COLO668 (cell line): ENCODE data around the gene EPHB1.

ENCODE experiments used
- DNase-seq: peaks from one replicate; lab custom pipeline; 2025; ENCODE audit not compliant: unreplicated experiment; lab: John Stamatoyannopoulos, UW

The EPHB1 gene

GRCh38 chr3:134807189-134807588 is 12.1 kb downstream of the EPHB1 start:
- DNase-seq, result no peak

GRCh38 chr3:134808835-134809234 is 13.8 kb downstream of the EPHB1 start:
- DNase-seq, result no peak

DNA sequence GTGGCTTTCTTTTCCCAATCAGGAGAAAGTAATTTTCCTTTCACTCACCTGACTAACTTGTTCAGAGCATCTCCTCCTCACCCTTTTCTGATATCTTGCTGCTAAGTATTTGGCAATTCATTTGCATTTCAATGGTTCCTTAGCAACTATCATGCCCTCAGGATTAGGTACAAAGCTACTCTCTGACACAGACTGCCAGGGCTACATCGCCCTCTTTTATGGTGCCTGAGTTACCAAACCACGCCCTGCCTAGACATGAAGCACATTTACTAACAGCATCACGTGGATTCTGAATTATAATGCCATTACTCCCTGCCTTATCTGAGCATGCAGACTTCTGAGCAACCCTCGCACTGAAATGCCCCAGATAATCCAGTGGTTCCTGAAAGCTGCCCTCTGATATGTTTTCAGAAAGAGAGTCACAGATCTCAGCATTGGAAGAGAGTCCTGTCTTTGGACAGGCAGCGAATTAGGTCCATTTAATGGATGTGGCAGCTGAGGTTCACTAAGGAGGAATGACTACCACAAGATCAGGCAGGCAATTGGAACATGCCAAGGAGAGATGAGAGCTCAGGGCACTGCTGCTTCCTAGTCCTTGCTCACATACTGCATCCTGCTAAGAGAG is 14.5 kb downstream of the EPHB1 start:
- DNase-seq, result peak; percentile 9

DNA sequence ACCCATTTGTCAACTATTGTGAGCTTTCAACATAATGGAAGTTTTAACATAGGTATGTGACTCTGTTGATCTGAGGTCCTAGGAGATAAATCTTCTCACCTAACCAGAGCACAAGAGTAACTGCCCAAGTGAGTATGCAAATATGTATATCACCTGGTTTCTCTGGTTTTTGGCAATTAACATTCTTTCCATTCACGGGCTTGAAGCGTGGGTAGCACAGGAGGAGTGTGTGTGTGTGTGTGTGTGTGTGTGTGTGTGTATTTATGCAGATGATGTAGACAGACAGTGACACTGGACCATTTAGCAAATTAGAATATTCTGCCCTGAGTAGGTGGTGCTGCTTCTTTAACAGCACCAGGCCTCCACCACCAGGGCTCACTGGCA is 15.0 kb downstream of the EPHB1 start:
- no peak for DNase-seq

DNA sequence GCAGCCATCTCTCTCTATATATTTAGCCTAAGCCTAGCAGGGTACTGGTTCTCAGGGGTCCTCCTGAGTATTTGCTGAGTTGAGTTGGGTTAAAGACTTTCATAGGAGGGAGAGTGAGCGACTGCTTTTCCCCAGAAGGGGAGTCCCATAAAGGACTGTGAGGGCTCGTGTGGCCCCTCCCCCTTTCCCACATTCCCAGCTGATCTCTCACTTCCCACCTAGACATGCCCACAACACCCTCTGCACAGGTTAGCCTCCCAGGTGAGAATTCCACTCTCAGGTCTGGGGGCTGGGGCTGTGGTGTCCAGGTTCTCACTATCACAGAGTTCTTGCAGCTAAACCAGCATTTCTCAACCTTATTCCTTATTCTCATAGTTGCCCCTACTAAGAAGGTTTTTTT is 15.8 kb downstream of the EPHB1 start:
- DNase-seq, result no peak

GRCh38 chr3:134813618-134814017 is 18.6 kb downstream of the EPHB1 start:
- DNase-seq, result no peak

- DNase-seq, result no peak
Observed at GRCh38 chr3:134815519-134815918, 20.5 kb downstream of the EPHB1 start.

DNA sequence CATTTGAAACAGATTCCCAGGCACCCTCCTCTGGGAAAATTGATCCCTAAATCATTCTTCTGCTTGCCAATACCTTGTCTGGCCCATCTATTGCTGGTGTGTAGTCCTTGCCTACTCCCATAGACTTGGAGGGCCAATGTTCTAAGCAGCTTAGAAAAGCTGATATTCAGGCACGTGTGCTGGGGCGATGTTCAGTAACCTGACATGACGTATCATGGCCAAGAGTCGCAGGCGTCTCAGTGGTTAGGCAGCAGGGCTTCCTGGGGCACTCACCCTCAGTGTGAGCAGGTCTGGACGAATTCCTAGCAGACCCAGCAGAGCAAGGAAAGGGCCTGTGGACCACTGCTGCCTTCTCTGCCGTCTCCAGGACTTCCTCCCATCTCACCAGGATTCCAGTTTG is 21.6 kb downstream of the EPHB1 start:
- DNase-seq, result no peak

- DNase-seq, result no peak
Observed at GRCh38 chr3:134817297-134817696, 22.2 kb downstream of the EPHB1 start.

GRCh38 chr3:134820994-134821393 is 25.9 kb downstream of the EPHB1 start:
- DNase-seq, result no peak

DNA sequence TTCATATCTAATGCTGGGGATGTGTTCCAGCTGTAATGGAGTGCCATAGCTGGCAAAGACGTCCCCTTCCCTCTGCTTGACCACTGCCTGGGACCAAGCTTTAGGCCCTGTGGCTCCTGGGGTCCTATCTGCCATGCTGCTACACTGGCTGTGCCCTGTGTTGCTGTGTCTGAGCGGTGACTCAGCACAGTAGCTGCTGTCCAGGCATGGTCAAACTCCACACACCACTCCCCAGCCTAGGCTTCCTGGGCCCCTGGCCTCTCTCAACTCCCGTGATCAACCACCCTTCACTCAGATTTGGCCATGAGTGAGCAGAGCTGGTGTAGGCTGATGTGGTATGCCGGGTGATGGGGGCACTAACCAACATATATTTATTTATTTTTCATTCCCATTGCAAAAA is 27.0 kb downstream of the EPHB1 start:
- no peak for DNase-seq

- no peak for DNase-seq
Observed at GRCh38 chr3:134823679-134824078, 28.6 kb downstream of the EPHB1 start.

DNA sequence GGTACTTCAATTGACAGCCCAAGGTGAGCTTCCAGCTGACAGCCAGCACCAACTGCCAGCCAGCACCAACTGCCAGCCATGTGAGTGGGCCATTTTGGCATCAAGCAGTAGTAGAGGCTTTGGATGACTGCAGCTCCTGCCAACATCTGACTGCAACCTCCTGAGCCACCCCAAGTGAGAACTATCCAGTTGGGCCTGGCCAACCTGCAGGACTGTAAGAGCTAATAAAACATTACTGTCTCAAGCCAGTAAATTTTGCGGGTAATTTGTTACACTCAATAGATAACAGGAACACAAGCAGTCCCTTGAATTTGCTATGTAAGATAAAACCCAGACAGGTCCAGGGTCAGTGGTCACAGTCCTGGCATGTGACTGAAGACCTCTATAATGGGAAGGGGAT is 29.7 kb downstream of the EPHB1 start:
- no peak for DNase-seq

- DNase-seq, result no peak
Observed at GRCh38 chr3:134827213-134827612, 32.2 kb downstream of the EPHB1 start.

DNA sequence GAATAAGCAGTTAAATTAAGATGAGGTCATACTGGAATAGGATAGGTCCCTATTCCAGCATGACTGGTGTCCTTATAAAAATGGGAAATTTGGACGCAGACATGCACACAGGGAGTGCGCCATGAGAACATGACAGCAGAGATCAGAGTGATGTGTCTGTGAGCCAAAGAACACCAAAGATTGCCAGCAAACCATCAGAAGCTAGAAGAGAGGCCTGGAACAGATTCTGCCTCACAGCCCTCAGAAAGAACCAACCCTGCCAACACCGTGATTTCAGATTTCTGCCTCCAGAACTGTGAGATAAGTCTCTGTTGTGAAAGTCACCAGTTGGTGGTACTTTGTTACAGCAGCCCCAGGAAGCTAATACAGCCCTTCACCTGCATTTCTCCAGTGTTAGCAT is 34.7 kb downstream of the EPHB1 start:
- DNase-seq, result no peak

GRCh38 chr3:134832585-134832984 is 37.5 kb downstream of the EPHB1 start:
- no peak for DNase-seq

- DNase-seq, result no peak
Observed at GRCh38 chr3:134833453-134834163, 38.5 kb downstream of the EPHB1 start.

GRCh38 chr3:134836921-134837320 is 41.9 kb downstream of the EPHB1 start:
- no peak for DNase-seq

GRCh38 chr3:134838599-134838998 is 43.5 kb downstream of the EPHB1 start:
- DNase-seq, result no peak

DNA sequence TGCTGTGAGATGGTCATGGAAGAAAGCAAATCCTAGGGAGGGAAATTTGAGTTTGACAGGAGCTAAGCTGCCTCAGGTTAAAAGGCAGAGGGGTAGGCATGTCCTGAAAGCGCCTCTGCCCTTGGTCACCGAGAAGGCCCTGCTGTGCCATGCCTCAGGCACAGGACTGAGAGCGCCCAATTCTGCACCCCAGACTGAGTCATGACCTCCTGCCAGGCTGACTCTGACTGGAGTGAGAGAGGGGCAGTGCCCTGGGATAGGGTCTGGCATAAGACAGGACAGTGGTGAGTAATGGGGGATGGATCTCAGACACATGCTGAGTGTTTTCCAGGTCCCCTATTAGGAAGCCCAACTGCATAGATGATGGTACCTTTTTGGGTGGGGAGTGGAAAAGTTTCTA is 44.4 kb downstream of the EPHB1 start:
- DNase-seq, result no peak

DNA sequence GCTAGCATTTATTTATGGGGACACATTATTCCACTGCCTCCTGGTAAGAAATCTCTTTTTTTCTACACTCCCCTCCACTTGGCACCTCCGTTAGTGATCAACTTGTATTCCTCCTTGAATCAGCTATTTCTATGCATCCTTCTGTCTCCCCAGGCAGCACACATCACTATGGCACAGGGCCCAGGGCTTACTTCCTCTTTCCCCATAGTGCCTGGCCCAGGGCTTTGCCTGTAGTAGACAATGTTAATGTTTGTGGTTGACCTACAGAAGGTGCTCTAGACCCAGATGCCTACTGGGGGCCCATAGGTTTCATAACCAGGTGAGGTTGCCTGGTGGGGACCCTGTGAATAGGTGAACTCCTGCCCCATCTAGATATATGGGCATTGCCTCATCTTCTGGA is 44.9 kb downstream of the EPHB1 start:
- DNase-seq, result no peak

DNA sequence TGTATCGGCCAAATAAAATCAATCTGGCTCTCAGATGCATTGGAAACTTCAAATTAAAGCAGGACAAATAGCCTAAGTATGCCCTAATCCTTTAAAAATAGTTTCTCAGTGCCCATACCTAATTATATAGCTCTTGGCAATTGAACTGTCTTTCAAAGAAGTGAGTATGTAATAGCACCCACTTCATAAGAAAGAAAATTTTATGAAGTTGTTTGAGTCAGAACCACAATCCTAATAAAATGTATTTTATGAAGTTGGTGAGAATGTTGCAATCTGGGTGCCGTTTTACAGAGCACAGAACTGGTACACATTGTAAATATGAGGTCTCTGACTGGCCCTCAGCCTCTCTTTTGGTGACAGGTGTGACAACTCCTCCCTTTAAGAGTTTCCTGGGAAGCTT is 45.4 kb downstream of the EPHB1 start:
- no peak for DNase-seq

- DNase-seq, result no peak
Observed at GRCh38 chr3:134846084-134846483, 51.0 kb downstream of the EPHB1 start.
